SK-N-SH (cell line): ENCODE results near the gene FAM209B.

ENCODE experiments used
- CHD2 ChIP-seq: fragments of 150-350 bp; IDR thresholded peaks from 2 replicates; pipeline ENCODE4 v1.6.1; 2018; ENCODE audit warnings: low read length; ENCODE audit not compliant: partially characterized antibody
- CTCF ChIP-seq: fragments of 200-600 bp; sonication (generic); IDR thresholded peaks from 2 replicates; pipeline ENCODE4 v1.6.1; 2017; ENCODE audit warnings: antibody characterized with exemption, mild to moderate bottlenecking, moderate library complexity
- IRF3 ChIP-seq: fragments of 150-350 bp; IDR thresholded peaks from 2 replicates; pipeline ENCODE4 v1.6.1; 2016; ENCODE audit warnings: mild to moderate bottlenecking, low read depth, low read length
- JUND ChIP-seq: IDR thresholded peaks from 2 replicates; pipeline ENCODE4 v1.4.0; 2012
- RXRA ChIP-seq: IDR thresholded peaks from 2 replicates; pipeline ENCODE4 v1.4.0; 2012; ENCODE audit warnings: low read depth, mild to moderate bottlenecking, borderline replicate concordance
- TAF1 ChIP-seq: IDR thresholded peaks from 2 replicates; pipeline ENCODE4 v1.6.1; 2012; ENCODE audit warnings: low read depth, mild to moderate bottlenecking, low read length, moderate library complexity, borderline replicate concordance
- USF2 ChIP-seq: fragments of 150-350 bp; IDR thresholded peaks from 2 replicates; pipeline ENCODE4 v1.6.1; 2017; ENCODE audit warnings: antibody characterized with exemption, low read length, low read depth, borderline replicate concordance

GRCh38 chr20:56517211-56517610, 15.8 kb upstream of the FAM209B start:
- no peak for TF ChIP-seq TAF1
- TF ChIP-seq JUND, result no peak
- TF ChIP-seq CTCF, result no peak
- TF ChIP-seq USF2, result no peak
- TF ChIP-seq CHD2, result no peak
- TF ChIP-seq IRF3, result no peak
- no peak for TF ChIP-seq RXRA
